Measurements from ENCODE around the gene CCDC112.

CCDC112 gene

DNA sequence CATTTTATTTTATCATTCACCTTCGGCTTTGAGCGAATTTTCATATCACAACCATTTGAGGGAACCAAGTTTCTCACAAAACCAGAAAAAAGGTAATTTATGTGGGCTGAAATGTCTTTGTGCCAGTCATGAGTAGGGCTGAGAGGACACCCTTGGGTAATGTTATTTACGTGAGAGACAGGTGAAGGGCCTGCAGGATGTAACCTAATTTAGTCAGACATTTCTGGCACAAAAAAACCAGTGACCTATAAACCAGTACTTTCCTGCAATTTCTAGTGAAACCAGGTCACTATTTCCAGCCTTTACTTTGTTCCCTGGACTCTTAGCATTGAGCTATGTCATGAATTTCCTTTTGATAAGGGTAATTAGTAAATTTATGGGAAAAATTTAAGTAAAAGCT is 17.2 kb upstream of the CCDC112 start:
- DNase-seq: no peak

DNA sequence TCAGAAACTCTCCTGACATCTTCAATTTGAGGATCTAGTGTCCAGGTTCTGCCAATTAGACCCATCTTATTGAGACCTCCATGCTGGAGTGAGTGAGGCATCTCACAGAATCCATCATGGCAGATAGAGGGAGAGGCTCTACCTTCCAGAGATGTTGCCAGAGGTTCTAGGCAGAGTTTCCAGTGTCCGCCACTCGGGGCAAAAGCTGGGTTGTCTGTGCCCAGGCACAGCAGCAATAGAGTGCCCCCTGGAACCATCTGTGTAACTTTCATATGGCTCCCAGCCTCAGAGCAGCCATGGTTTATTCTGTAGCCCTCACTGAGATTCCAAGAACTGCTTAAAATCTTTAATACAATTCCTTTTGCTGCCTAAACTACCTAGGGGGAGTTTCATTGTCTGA is 16.6 kb upstream of the CCDC112 start:
- DNase-seq: no peak

DNA sequence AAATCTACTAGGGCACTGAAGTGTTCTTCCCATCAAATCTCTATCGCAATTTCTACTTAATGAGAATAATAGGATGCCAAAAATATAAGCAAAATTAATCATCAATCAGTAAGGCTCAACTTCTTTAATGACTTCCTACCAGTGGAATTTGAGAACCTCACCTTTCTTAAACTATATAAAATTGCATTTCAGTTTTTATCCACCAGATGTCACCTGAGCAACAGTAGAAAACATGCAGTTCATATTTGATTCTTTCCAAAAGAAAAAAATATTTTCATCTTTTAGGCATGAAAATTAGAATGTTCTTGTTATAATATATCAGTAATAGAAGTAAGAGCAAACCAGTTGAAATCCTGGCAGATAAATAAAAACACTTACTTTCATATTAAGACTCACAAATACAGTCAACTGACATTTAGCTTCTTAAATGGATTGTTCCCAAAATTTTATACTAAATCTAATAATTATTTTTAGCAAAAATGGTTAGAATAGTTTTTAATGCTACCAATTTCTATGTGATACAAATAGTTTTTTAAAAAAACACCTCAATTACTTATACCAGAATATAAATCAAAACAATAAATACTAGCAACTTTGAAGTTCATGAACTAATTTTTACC is 13.4 kb upstream of the CCDC112 start:
- DNase-seq: no peak

DNA sequence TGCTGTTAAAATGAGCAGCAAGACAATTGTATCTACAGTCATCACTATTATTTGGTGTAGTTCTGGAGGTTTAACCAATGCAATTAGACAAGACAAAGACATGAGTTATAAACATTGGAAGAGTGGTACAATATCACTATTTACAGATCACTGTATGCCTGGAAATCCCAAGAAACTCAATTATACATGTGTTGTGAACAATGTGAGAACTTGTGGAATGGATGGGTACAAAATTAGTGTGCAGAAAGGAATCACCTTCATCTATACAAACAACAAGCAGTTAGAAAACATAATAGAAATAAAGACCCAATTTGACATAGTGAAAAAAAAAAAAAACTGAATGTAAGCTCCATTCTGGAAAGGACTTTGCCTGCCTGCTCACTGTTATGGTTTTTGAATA is 12.4 kb upstream of the CCDC112 start:
- DNase-seq: no peak

DNA sequence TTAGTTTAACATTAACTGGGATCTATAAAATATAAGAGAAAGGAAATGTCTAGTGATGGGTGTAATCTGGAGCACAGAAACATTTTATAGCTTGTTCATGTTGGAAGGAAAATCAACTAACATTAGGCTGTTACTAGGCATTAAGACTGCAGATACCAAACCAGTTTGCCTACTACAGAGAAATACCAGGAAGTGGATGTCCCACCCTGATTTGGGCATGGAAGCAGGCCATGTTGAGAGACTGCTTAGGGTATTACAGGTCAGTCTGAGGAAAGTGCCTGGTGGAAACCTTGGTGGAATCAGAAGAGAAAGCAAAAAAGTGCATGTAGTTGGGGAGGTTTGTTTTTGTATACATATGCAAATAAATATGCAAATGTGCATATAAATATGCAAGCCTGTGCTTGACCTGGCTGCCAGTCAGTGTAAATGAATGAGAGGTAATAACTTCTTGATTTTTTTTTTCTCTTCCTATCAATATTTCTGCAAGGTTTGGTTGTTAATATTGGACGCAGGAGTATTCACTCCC is 9.6 kb upstream of the CCDC112 start:
- no peak for DNase-seq

DNA sequence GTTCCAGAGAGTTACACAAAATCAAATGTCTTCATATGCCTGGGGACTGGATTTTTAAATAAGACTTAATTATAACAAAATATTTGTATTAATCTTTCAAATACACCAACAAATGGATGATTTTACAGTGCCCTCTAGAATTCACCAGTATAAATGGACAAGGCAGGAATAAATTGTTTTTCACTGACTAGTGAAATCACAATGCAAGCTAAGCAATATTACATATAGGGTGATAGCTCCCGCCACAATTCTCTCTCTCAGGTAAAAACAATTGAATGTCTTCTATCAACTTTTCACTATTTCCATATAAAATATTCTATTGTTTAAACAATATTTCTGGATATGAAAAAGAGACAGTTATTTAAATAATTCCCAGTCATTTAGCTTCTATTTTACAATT is 8.0 kb upstream of the CCDC112 start:
- no peak for DNase-seq

DNA sequence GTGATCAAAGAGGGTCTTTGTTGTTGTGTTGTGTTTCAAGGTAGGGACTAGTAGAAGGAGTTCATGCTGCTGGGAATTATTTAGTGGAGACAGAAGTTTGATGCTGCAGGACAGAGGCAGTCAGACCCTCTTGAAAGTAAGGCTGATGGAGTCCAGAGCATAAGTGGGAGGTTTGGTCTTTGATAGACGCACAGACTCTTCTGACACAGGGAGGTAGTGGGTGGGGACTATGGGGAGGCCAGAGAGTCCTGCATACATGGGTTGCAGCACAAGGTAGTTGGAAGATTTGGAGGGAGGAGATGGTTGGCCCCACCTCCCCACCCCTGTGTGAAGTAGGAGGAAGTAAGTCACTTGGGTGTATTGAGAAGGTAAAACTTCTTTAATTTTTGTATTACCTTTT is 2.4 kb upstream of the CCDC112 start:
- DNase-seq: no peak

DNA sequence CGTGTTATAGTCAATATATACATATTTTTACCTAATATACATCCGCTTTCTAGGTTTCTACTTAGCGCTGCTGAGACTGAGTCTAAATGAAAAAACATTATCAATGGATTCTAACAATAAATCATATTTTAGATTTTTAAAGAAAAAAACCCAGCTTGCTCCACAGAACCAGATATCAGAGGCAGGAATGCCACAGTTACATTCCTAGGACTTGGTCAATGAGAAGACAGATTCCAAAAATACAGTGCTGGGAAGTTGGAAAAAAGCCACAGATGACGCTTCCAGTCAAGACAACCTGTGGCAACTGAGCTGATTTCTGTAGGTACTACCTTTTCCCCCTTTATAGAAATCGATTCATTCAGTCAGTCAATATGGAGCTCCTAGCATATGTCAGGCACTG is 577 bp upstream of the CCDC112 start:
- DNase-seq: no peak

DNA sequence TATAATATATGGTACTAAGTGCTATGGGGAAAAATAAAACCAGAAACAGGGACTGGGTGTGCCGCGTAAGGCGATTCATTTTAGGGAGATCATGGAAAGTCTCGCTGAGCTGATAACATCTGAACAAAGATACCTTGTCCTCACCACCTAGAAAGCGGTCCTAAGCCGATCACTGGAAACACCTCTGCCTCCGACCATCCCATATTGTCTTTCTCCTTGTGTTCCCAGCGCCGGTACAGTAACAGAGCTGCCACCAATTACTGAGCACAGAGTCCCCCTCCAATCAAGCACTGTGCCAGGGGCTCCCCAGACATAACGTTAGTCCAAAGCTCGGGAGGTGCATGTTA is 704 bp downstream of the CCDC112 start:
- no peak for DNase-seq

DNA sequence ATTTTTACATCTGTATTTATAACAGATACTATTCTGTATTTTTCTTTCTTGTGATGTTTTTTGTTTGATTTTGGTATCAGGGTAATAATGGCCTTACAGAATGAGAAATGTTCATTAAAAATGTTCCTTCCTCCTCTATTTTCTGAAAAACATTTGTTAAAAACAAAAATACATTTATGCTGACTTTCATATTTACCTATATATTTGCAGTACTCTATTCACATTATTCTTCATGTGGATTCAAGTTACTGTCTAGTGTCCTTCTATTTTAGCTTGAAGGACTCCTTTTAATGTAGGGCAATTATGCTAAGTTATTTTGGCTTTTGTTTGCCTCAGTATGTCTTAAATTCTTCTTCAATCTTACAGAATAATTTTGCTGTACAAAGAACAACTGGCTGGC is 5.1 kb downstream of the CCDC112 start:
- no peak for DNase-seq

DNA sequence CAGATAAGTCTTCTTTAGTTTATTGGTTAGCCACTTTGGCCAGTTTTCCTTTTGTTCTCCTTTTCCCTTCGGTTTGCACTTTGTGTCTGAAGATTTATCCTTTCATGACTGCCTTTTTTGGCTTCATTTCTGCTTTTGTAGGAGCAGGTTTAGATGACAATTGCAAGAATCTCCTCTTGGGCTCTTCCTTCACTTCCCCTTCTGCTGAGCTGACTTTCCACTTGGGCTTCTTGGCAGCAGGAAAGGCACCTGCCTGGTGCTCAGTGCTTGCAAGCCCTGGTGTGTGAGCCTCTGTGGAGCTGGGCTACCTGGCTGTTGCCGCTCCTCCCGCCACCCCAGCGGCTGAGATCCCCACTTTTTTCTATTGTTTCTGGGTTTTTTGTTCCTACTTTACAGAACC is 7.3 kb downstream of the CCDC112 start:
- no peak for DNase-seq

DNA sequence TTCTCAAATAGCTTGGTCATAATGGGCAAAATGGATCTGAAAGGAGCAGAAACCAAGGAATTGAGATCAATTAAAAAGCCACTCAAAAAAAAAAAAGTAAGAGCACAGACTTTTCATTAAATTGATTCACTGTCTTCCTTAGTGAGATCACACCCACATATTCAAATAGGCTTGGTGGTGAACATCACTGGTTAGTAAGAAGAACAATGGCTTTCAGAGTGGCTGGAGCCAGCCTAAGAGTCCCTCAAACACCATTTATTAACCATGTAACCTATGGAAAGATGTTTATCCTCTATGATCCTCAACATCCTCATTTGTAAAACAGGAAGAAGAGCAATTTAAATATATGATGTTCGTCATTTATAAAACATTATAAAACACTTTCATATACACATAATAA is 12.4 kb downstream of the CCDC112 start:
- DNase-seq: no peak

DNA sequence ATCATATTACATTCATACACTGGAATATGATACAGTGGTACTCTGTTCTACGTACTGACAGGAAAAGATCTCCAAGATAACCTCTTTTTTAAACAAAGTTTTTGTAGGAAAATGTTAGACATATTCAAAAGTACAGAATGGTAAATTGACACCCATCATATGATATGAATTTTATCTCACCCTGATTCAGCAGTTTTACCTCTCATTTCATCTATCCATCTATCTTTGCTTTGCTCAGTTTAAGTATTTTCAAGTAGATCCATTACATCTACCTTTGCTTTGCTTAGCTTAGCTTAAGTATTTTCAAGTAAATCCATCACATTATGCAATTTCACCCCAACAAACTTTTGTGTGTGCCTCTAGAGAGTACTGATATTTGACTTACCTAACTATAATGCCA is 14.3 kb downstream of the CCDC112 start:
- DNase-seq: no peak

DNA sequence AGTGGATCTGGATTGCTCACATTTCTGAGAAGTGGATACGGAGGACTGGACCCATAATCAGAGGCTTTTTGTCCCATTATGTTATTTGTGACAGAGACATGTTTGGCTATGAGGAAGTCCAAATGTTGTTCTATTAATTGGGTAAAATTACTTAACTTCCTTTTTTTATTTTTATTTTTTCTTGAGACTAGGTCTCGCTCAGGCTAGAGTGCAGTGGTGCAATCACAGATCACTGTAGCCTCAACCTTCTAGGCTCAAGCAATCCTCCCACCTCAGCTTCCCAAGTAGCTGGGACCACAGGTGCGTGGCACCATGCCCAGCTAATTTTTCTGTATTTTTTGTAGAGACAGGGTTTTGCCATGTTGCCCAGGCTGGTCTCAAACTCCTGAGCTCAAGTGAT is 21.9 kb downstream of the CCDC112 start:
- no peak for DNase-seq

DNA sequence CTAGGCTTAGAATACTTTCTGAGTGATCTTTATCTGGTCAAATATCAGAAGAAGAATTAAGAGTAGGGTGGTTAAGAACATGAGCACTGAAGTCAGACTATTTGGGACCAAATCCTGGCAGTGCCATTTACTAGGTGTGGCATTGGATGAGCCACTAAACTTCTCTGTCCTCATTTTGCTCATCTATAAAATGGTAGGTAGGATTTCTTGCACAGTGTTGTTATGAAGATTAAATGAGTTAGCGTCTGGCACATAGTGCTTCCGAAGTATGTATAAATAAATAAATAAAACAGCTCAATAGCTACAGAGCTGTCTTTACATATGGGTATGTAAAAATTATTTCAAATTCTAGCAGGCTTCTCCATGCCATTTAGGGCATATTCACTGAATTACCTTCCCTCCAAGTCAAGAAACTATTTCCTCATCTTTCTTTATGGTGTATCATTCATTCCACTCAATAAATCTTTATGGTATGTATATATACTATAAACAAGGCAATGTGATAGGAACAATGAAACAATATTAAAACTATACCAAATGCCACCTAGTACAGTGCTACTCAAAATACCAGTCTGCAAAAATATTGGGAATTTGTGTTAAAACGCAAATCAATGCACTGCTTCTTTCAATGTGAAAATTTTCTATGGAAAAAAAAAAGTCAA is 24.0 kb downstream of the CCDC112 start:
- no peak for DNase-seq

DNA sequence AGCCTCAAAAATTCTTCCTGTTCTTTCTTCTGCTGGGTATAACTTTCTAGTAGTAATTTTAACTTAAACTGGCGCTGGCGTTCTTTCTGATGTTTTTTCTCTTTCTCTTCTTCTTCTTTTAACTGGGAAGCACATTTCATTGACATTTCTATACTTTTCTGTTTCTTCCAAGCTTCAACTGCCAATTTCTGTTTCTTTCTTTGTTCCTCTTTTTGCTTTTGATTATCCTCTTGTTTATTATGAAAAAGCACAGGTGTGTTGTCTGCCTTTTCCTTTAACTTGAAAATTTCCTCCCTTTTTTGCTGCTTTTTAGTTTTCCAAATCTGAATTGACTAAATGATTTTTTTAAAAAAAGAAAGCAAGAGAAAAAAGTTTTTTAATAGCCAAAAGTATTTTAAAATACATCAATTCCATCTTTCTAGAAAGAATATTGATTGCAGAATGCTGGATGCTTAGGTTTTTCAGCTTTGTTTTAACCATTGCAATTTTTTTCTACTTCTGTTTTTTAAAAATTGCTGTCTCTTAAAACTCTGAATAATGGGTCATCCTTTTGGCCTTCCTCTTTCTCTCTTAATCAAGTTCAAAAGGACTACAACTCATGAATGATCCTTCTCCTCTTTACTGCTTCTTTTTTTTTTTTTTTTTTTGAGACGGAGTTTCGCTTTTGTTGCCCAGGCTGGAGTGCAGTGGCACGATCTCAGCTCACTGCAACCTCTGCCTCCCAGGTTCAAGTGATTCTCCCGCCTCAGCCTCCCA is 25.0 kb downstream of the CCDC112 start:
- DNase-seq: no peak

DNA sequence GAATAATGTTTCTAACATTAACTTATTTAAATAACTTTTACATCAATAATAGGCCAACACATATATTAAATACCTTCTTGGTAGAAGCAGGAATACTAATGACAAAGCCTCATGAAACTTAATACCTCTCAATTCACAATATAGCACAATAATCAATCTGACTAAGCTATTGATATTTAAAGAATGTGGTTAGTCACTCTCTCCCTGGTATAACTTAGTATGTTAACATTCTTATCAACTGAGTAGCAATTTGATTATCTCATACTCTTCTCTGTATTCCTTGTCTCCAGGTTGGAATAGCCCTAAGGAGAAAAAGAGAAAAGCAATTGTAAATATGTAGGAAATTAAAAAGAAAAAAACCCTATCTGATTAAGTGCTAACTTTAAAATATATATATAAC is 28.8 kb downstream of the CCDC112 start:
- DNase-seq: no peak

DNA sequence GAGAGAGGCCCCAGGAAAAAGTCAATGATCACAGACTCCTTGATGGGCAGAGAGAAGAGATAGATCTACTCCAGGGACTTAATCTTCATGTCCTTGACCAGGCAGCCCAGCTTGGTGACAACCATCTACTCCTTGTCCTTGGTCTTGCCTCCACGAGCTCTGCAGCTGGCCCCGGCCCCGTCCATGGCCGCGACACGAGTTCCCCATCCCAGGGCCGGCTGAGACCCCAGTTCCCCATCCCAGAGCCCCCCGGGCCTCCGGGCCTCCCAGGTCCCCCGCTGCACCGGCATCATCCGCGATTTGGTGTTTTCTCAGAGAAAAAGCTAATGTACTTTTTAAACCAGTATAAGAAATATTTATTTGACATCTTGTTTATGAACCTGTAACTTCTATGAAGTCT is 31.2 kb downstream of the CCDC112 start:
- no peak for DNase-seq

DNA sequence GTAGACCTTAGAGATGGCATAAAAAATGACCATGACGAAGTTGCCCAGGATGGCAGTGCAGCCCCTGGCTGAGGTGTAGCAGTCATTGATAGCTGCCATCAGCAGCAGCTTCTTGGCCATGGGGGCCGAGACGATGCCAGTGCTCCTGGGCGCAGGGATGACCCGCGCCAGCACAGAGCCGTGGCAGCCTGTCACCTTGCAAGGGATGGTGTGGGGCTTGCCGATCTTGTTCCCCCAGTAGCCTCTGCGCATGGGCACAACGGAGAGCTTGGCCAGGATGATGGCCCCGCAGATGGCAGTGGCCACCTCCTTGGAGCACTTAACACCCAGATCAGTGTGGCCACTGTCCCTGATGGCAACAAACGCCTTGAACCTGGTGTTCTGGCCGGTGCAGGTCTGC is 31.7 kb downstream of the CCDC112 start:
- no peak for DNase-seq

DNA sequence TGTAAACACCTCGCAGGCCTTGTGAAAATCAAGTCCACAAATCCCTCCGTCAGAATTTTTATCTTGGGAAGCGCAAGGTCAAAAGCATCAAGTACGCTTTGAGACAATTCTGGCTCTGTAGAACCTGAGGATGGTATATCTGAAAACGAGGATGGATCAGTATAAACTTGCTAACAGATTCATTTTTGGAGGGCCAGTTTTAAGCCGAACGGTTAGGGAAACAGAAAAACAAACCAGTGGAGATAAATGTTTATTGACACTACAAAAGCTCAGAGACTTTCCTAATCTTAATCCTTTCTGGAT is 33.4 kb downstream of the CCDC112 start:
- DNase-seq: no peak

DNA sequence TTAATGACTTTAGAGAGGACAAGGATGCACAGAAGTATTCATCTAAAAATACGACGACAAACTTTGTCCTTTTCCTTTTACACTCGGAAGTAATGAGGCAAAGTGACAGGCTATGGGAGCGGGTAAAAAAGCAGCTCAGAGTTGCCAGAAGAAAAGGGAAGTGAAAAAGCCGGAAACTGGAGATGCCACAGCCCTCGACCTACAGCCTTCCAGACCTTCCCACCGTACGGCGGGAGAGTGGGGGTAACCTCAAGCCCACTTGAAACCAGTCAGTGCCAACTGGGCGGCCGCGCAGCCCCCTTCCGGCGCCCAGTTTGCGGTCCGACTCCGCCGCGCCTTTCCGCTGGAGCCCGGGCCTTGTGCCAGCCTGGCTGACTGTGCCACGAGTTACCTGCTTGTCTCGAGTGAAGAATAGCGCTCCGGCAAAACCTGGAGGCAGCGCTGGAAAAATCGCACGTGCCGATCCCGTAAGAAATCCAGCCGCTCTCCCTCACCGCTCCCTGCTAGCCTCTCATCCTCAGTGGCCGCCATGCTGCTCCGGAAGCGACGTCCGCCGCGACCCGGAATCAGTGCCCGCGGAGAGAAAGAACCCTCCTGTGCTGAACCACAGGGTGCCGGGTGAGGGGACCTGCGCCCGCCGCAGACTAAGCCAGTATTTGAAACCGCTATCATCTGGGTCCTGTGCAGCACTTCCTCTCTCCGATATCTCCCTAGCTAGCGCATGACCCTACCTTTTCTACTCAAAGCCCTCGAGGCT is 34.0 kb downstream of the CCDC112 start, which contains the start of gene PGGT1B:
PGGT1B (minus strand) TSS at position 557 of the 757 bp plus-strand sequence; CDS start at position 531, 26 bp downstream.
- peak; percentile 90 for DNase-seq

DNA sequence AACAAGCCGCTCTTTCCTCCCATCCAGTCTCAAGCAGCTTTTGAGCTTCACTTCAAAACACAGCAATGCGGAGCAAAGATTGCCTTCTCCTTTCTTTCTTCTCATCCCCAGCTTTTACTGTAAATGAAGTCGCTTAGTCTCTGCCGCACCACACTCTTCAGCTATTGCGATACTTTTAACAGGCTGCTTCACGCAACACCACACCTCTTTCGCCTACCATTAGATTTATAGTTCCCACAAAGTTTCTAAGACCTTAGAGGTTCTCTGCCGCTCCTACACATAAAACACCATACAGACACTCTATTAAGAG is 34.5 kb downstream of the CCDC112 start:
- no peak for DNase-seq

DNA sequence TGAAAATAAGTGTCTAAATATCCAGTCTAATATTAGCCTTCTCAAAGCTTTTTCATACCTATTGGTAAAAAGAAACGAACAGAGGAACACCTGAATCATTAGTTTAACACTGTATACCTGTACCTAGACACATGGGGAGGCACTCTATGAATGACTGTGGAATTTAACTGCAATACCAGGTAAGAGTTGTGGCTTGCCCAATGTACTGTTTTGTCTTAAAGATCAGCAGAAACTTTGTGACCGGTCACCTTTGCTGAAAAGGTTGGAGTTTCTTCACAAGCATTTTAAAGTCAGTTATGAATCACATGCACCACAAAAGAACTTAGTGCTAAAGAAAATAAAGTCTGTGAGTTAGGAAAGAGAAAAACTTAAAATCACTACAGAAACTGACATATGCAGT is 36.2 kb downstream of the CCDC112 start:
- DNase-seq: no peak

DNA sequence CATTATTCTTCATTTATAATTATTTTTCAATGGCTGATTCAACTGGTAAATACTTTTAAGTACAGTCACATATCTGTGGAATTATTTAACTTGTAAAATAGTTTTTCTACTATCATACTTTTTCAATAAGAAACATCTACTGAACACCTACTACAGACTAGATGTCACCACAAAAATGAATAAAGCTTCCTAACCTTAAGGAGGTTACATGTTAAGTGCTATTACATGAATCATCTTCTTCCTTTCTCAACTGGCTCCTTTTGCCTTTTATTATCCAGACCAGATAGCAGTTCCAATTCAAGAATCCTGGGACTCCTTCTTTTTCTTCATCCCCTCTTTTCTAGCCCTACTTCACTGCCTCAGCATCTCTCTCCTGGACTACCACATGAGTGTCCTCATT is 38.5 kb downstream of the CCDC112 start:
- DNase-seq: no peak

Data from activated effector memory CD4-positive, alpha-beta T cell treated with anti-CD3 and anti-CD28 coated beads, Interleukin-2, amount 50 U/mL, for 16 hours (primary cell).